Sigmoid colon (tissue), 4 donors: ENCODE data around the gene EIF1AD.

Experiments used
- CTCF ChIP-seq, 4 experiments: fragments of 450-650 bp in 3 of 4; fragments of 200-600 bp in 1 of 4; IDR thresholded peaks; one replicate each; pipeline ENCODE4 v1.5.1; 2016 to 2019; ENCODE audit warnings: antibody characterized with exemption in 4 of 4, mild to moderate bottlenecking in 3 of 4, moderate library complexity in 2 of 4
- EP300 ChIP-seq, 4 donors: sonication (generic); formaldehyde crosslinking; IDR thresholded peaks; one replicate each; pipeline ENCODE4 v1.6.1; 2017; ENCODE audit warnings: antibody characterized with exemption in 4 of 4
- POLR2AphosphoS5 ChIP-seq, 4 donors: sonication (generic); formaldehyde crosslinking; IDR thresholded peaks; one replicate each; pipeline ENCODE4 v1.6.1; 2017; ENCODE audit warnings: antibody characterized with exemption in 4 of 4

DNA sequence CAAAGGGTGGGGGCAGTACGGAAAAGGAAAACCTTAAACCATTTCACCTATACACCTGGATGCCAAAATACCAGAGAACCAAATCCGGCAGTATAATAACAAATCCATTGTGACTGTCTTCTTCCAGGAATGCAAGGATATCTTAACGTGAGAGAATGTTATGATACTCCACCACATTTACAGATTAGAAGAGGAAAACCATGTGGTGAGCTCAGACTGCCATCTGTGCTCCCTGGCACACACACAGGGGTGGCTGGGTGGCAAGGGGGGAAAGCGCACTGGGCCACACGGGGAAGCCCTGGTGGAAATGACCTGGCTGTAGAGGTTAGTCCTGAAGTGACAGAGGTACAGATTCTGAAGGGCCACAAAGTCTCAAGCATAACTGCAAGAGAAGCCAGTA lies 9.9 kb downstream of the EIF1AD start:
- TF ChIP-seq CTCF (IDR thresholded peaks at IDR 0.05) (no peak), POLR2AphosphoS5 (IDR thresholded peaks at IDR 0.05) (no peak), EP300 (IDR thresholded peaks at IDR 0.05) (no peak)
